ENCODE data around the gene PLCD4.

- TF ChIP-seq CTCF (IDR thresholded peaks at IDR 0.05) (no peak), POLR2A (IDR thresholded peaks at IDR 0.05) (no peak)
Observed at GRCh38 chr2:218663901-218664300, 56.2 kb downstream of the PLCD4 start.
